HEK293T (cell line): ENCODE results near the gene LIN7A.

ENCODE experiments used
- CTCF ChIA-PET: fragments of 350-600 bp; formaldehyde crosslinking; extraction: SDS; loops from one replicate; lab custom pipeline; 2021; ENCODE audit warnings: antibody characterized with exemption, inconsistent platforms; lab: Yijun Ruan, JAX
- POLR2A ChIA-PET: fragments of 350-600 bp; formaldehyde crosslinking; extraction: SDS; loops from one replicate; lab custom pipeline; 2020; ENCODE audit warnings: antibody characterized with exemption, inconsistent platforms; lab: Yijun Ruan, JAX
- DNase-seq: peaks from one replicate; pipeline ENCODE4 v3.0.0; 2012; ENCODE audit warnings: mixed read lengths; ENCODE audit errors: extremely low spot score
- ARNT ChIP-seq: fragments of 450-650 bp; IDR thresholded peaks from 2 replicates; pipeline ENCODE4 v1.6.1; 2017; ENCODE audit warnings: mild to moderate bottlenecking
- BHLHE40 ChIP-seq: fragments of 450-650 bp; IDR thresholded peaks from 2 replicates; pipeline ENCODE4 v1.6.1; 2016; ENCODE audit warnings: mild to moderate bottlenecking, moderate library complexity, borderline replicate concordance
- CTBP1 ChIP-seq: fragments of 450-650 bp; IDR thresholded peaks from 2 replicates; pipeline ENCODE4 v1.6.1; 2016; ENCODE audit warnings: borderline replicate concordance
- ELF4 ChIP-seq: fragments of 450-650 bp; IDR thresholded peaks from 2 replicates; pipeline ENCODE4 v1.6.1; 2017; ENCODE audit warnings: antibody characterized with exemption
- FOXA1 ChIP-seq: fragments of 450-650 bp; IDR thresholded peaks from 2 replicates; pipeline ENCODE4 v1.6.1; 2016; ENCODE audit warnings: mild to moderate bottlenecking
- FOXK2 ChIP-seq: fragments of 450-650 bp; IDR thresholded peaks from 2 replicates; pipeline ENCODE4 v1.6.1; 2016; ENCODE audit warnings: mild to moderate bottlenecking
- FOXM1 ChIP-seq: fragments of 450-650 bp; IDR thresholded peaks from 2 replicates; pipeline ENCODE4 v1.6.1; 2017; ENCODE audit warnings: mild to moderate bottlenecking, borderline replicate concordance
- HDGF ChIP-seq: fragments of 450-650 bp; IDR thresholded peaks from 2 replicates; pipeline ENCODE4 v1.6.1; 2017; ENCODE audit warnings: antibody characterized with exemption, borderline replicate concordance
- L3MBTL2 ChIP-seq: fragments of 450-650 bp; conservative IDR thresholded peaks from 2 replicates; pipeline ENCODE4 v1.6.1; 2016; ENCODE audit warnings: mild to moderate bottlenecking
- LEF1 ChIP-seq: fragments of 450-650 bp; IDR thresholded peaks from 2 replicates; pipeline ENCODE4 v1.6.1; 2017; ENCODE audit warnings: mild to moderate bottlenecking, borderline replicate concordance
- NFRKB ChIP-seq: fragments of 450-650 bp; IDR thresholded peaks from 2 replicates; pipeline ENCODE4 v1.6.1; 2016; ENCODE audit warnings: mild to moderate bottlenecking, moderate library complexity
- PKNOX1 ChIP-seq: fragments of 450-650 bp; IDR thresholded peaks from 2 replicates; pipeline ENCODE4 v1.6.1; 2016
- SP1 ChIP-seq: fragments of 450-650 bp; IDR thresholded peaks from 2 replicates; pipeline ENCODE4 v1.6.1; 2017
- SUZ12 ChIP-seq: fragments of 450-650 bp; IDR thresholded peaks from 2 replicates; pipeline ENCODE4 v1.6.1; 2016; ENCODE audit warnings: mild to moderate bottlenecking
- TARDBP ChIP-seq: fragments of 450-650 bp; IDR thresholded peaks from 2 replicates; pipeline ENCODE4 v1.6.1; 2016
- ZNF384 ChIP-seq: fragments of 450-650 bp; IDR thresholded peaks from 2 replicates; pipeline ENCODE4 v1.6.1; 2016

LIN7A gene

GRCh38 chr12:80823393-80823792 is 114.3 kb downstream of the LIN7A start:
- no peak for TF ChIP-seq FOXK2
- TF ChIP-seq LEF1, result no peak
- TF ChIP-seq SP1, result no peak
- no peak for DNase-seq
- POLR2A ChIA-PET, result no interaction called here
- CTCF ChIA-PET, result no interaction called here

DNA sequence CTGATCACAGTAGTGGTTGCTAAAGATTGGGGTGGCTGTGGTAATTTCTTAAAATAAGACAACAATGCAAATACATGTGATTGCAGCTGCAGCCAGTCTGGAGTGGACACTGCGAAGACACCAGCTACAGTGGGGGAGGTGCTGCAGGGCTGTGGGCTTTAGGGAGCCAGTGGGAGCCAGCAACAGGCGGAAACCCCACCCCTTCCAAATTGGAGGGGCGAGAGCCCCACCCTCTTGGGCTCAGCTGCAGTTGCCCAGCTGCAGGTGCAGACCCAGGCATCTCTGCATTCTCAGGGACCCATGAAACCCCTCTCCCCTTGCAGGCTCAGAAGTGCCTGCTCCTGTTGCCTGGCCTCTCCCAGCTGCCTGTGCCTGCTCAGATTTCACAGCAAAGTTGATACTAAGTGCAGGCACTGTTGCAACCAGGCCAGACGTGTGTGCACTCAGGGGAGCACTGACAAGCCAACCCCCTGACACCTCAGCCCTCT is 116.2 kb downstream of the LIN7A start:
- no peak for DNase-seq
- ChIA-PET POLR2A (no interaction called here), CTCF (no interaction called here)
- TF ChIP-seq HDGF (no peak), SP1 (no peak), FOXK2 (no peak), ARNT (no peak), LEF1 (no peak), FOXM1 (no peak), L3MBTL2 (no peak), NFRKB (no peak), ELF4 (no peak), PKNOX1 (no peak), SUZ12 (no peak)

DNA sequence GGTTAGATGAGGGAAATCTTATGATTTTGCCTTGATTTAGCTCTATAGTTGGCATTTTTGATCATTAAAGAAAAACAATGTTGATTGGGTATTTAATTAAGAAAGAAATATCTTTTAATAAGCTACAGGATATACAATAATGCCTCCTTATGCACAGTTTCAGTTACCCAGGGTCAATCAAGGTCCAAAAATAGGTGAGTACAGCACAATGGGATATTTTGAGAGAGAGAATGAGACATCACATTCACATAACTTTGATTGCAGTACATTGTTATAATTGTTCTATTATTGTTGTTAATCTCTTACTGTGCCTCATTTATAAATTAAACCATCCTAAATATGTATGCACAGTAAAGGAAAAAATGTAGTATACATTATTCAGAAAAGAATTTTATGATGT is 118.9 kb downstream of the LIN7A start:
- ChIA-PET POLR2A (no interaction called here), CTCF (no interaction called here)
- DNase-seq, result no peak
- TF ChIP-seq ARNT (no peak), SUZ12 (no peak), L3MBTL2 (no peak), FOXA1 (no peak), HDGF (no peak), NFRKB (no peak), TARDBP (no peak), CTBP1 (no peak), LEF1 (no peak), ZNF384 (no peak), ELF4 (no peak), SP1 (no peak), PKNOX1 (no peak), BHLHE40 (no peak)

GRCh38 chr12:80815351-80815750 is 122.4 kb downstream of the LIN7A start:
- ChIA-PET CTCF (no interaction called here), POLR2A (no interaction called here)
- TF ChIP-seq FOXK2 (no peak), L3MBTL2 (no peak), FOXM1 (no peak), SUZ12 (no peak), ELF4 (no peak)
- no peak for DNase-seq

DNA sequence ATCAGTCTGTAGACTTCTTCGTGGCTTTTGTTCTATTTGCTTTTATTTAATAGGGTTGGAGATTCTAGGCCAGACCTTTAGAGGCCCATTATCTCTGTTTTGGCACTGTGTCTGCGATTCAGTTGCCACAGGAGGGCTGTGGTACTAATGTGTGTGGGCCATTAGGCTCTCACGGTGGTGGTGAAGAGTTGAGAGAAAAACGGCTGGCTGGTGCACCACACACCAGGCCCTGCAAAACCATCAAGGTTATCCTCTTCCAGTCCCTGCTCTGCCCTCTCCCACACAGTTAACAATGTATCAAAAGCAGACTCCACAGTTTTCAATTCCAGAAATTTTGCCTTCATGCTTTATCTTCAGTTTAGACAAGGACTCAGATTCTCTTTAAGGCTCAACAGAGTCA is 123.3 kb downstream of the LIN7A start:
- CTCF ChIA-PET, result no interaction called here
- no peak for DNase-seq
- POLR2A ChIA-PET, result no interaction called here
- TF ChIP-seq SUZ12 (no peak), FOXA1 (no peak), LEF1 (no peak), ELF4 (no peak)

GRCh38 chr12:80813820-80814219 is 123.9 kb downstream of the LIN7A start:
- POLR2A ChIA-PET, result no interaction called here
- TF ChIP-seq ARNT (no peak), CTBP1 (no peak)
- DNase-seq, result no peak
- CTCF ChIA-PET, result no interaction called here

DNA sequence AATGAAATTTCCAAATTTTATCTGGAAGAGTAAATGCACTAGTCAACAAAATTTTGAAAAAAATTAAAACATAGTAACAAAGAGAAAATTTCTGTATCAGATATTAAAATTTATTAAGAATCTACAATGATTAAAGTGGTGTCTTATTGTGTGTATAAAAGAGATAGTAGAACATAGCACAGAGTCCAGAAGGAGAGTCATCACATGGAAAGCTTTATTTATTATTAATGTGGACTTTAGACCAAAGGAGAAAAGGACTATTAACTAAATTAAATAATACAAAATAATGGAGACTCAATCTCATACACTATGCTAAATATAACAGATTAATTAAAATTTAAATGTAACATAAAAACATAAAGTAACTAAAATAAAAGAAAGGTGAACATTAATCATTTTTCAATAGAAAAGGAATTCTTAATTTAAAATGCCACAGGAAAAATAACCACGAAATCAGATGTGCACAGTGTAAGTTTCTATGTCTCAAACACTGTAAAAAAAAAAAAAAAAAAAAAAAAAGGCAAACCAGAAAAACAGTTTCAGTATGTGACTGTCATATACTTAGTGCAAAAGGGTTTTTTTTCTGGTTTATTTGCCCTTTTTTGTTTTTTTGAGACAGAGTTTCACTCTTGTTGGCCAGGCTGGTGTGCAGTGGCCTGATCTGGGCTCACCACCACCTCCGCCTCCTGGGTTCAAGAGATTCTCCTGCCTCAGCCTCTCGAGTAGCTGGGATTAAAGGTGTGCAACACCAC is 125.6 kb downstream of the LIN7A start:
- DNase-seq, result no peak
- TF ChIP-seq ELF4, result no peak
- TF ChIP-seq L3MBTL2, result no peak
- no peak for TF ChIP-seq SP1
- TF ChIP-seq ZNF384, result no peak
- TF ChIP-seq FOXM1, result no peak
- TF ChIP-seq CTBP1, result no peak
- CTCF ChIA-PET, result no interaction called here
- POLR2A ChIA-PET, result no interaction called here

DNA sequence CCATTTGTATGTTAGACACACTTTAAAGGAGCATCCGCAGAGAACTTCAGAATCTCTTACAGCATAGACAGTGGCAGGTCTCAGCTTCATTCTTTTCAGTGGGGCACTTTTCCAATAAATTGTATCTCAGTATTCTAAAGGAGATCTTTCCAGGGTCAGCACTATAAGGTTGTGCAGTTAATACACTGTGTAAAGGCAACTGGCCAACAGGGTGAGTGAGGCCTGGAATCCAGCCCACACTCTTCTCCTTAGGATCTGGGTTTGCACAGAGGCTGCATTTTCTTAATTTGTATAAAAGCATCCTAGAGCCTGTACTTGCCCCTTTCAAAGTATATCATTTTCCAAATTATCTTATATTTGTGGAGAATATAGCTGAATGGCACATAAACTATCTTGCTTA is 126.9 kb downstream of the LIN7A start:
- TF ChIP-seq BHLHE40, result no peak
- no peak for TF ChIP-seq L3MBTL2
- no peak for TF ChIP-seq NFRKB
- TF ChIP-seq CTBP1, result no peak
- no peak for TF ChIP-seq TARDBP
- no peak for TF ChIP-seq HDGF
- no peak for TF ChIP-seq FOXA1
- TF ChIP-seq ELF4, result no peak
- no peak for TF ChIP-seq FOXK2
- TF ChIP-seq ZNF384, result no peak
- TF ChIP-seq FOXM1, result no peak
- TF ChIP-seq ARNT, result no peak
- TF ChIP-seq PKNOX1, result no peak
- CTCF ChIA-PET, result no interaction called here
- DNase-seq, result no peak
- POLR2A ChIA-PET, result no interaction called here
